Measurements from ENCODE around the gene TCEANC2.

GRCh38 chr1:54091666-54092065 is 38.3 kb downstream of the TCEANC2 start:
- TF ChIP-seq POLR2AphosphoS5 (IDR thresholded peaks at IDR 0.05; ENCODE audit: borderline replicate concordance, low read depth, low read length), result no peak
- no peak for TF ChIP-seq EZH2 (IDR thresholded peaks at IDR 0.05)
